ENCODE results near the gene EGFR. TPM values are rescaled to one million over a fixed set of nuclear protein-coding genes. Genes with fewer than 3 reads are reported as not detected.

Gene EGFR
- polyA plus RNA-seq, 4 donors: 28.3 to 32.1 (median 31.0) TPM

GRCh38 chr7:55005241-55005851 lies 13.5 kb upstream of the EGFR start:
- DNase-seq (ENCODE audit: low read depth in 4 of 4, low spot score in 2 of 4): no peak

DNA sequence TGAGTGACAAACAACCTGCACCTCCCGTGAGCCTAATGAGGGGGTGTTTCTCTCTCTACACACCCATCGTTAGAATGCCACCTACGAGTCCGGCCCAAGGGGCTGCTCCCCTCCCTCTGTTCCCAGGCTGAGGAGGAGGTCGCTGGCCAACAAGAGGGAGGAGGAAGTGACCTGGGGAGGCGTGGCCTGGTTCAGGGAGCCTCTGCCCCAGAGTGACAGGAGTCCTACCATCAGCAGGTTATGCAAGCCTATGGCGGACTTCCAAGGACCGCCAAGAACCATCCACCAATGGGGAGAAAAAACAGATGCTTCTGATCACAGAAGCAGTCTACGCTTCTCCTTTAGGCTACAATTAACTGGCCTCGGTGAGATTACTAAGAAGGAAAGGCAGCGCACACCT lies 12.3 kb upstream of the EGFR start:
- no peak for DNase-seq (ENCODE audit: low read depth in 4 of 4, low spot score in 2 of 4)

- DNase-seq (ENCODE audit: low read depth in 4 of 4, low spot score in 2 of 4): no peak
These were observed 5.0 kb upstream of the EGFR start for GRCh38 chr7:55013851-55014250.

DNA sequence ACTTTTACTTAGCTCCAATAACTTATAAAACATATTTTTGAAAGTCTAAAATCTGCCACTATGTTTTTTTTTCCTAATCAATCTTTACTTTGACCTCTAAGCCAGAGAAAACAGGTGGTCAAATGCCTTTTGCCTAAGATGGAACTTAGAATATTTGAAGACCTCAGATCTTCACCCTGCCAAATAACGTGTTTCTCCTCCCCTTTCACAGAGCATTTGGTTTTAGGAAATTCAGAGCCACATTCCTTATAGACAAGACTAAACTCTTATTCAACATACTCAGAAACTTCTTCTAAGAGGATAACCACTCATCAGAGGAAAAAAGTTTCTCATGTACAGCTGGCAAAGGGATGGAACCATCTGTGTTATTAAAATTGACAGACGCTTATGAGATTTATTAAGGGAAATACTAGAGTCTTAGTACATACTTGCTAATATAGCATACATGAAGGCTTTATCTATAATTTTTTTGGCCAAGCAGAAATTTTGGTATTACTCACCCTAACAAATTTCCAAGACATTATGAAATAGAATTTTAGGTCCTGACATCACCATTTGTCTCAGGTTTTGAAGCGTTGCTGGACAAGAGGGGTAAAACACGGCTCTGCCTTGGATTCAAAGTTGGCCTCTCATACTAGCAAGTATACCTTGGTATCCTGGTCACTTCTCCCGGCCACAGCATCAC lies 2.6 kb upstream of the EGFR start:
- no peak for DNase-seq (ENCODE audit: low read depth in 4 of 4, low spot score in 2 of 4)

- no peak for DNase-seq (ENCODE audit: low read depth in 4 of 4, low spot score in 2 of 4)
These were observed 2.1 kb upstream of the EGFR start for GRCh38 chr7:55016746-55017090.

DNA sequence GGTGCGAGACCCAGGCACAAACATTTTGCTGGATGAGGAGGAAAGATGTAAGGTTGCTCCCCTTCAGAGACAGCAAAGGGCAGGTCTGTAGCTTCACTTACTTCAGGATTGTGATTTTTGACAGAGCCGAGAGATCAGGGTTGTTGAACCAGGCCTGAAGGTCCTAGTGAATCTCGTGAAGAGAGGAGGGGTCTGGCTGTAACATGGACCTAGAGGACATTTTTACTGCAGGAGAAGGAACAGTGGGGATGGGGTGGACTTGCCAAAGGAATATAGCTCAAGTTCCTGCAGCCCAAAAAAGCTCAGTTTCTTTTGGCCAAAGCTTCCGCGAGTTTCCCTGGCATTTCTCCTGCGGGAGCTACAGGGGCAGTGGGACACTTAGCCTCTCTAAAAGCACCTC lies 976 bp upstream of the EGFR start:
- no peak for DNase-seq (ENCODE audit: low read depth in 4 of 4, low spot score in 2 of 4)

DNA sequence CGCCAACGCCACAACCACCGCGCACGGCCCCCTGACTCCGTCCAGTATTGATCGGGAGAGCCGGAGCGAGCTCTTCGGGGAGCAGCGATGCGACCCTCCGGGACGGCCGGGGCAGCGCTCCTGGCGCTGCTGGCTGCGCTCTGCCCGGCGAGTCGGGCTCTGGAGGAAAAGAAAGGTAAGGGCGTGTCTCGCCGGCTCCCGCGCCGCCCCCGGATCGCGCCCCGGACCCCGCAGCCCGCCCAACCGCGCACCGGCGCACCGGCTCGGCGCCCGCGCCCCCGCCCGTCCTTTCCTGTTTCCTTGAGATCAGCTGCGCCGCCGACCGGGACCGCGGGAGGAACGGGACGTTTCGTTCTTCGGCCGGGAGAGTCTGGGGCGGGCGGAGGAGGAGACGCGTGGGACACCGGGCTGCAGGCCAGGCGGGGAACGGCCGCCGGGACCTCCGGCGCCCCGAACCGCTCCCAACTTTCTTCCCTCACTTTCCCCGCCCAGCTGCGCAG lies 424 bp downstream of the EGFR start:
- DNase-seq (ENCODE audit: low read depth in 4 of 4, low spot score in 2 of 4): no peak

- DNase-seq (ENCODE audit: low read depth in 4 of 4, low spot score in 2 of 4): no peak
These were observed 1.1 kb downstream of the EGFR start for GRCh38 chr7:55019691-55020465.

- DNase-seq (ENCODE audit: low read depth in 4 of 4, low spot score in 2 of 4): no peak
These were observed 1.7 kb downstream of the EGFR start for GRCh38 chr7:55020466-55020871.

DNA sequence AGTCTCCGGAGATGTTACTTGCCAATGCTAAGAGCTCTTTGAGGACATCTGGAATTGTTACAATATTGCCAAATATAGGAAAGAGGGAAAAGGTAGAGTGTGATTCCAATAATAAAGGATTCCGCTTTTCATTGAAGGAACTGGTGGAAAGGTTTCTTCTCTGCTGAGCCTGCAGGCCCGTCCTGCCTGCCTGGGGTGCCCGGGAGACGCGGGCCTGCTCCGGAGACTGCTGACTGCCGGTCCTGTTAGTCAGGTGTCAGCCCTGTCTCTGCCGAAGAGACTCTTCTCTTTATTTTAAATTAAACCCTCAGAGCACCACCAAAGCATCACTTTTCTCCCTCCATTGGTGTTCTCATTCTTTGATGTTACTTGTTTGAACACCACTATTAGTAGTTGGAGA lies 2.2 kb downstream of the EGFR start:
- no peak for DNase-seq (ENCODE audit: low read depth in 4 of 4, low spot score in 2 of 4)

DNA sequence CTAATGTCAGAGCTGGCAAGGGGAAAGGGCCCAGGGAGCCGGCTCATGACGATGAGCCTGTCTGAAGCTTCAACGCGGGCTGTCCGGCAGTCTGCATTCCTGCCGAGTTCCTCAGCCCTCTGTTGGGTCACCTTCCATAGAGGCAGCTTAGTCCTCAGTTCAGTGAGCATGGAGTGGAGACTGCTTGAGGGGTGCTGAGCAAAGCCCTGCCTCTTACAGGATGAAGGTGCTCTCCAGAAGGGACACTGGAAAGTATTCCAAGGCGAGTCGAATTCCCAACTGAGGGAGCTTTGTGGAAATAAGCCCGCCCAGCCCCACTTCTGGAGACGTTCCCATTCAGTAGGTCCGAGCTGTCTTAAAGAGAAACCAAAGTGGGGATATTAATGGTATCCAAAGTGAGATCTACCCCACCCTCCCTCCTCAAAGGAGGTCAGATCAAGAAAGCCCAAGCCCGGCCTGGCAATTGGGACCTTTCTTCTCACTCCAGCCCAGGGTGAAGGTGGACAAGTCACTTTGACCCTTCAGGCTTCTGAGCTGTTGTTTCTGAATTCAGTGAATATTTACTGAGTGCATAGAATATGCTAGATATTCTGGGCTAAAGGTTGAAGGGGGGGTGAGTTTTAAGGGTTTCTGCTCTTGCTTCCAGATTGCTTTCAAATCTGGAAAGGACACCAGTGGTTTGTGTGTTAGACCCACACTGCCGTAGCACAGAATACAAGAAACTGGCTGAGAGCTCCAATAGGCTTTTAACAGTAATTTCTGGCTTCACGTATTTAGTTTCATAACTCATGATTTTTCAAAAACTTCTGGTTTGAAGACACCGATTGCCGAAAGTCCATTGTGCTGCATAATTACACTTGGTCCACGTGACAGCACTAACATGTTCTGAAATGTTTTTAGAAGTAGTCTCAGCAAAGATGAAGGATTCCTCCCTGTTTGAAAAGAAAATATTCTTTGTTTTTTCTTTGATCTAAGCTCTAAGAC lies 3.5 kb downstream of the EGFR start:
- DNase-seq (ENCODE audit: low read depth in 4 of 4, low spot score in 2 of 4): no peak

GRCh38 chr7:55023841-55024505 lies 5.2 kb downstream of the EGFR start:
- DNase-seq (ENCODE audit: low read depth in 4 of 4, low spot score in 2 of 4): no peak

GRCh38 chr7:55024776-55025175 lies 6.0 kb downstream of the EGFR start:
- DNase-seq (ENCODE audit: low read depth in 4 of 4, low spot score in 2 of 4): no peak

- no peak for DNase-seq (ENCODE audit: low read depth in 4 of 4, low spot score in 2 of 4)
These were observed 7.4 kb downstream of the EGFR start for GRCh38 chr7:55026086-55026790.

GRCh38 chr7:55026867-55027490 lies 8.2 kb downstream of the EGFR start:
- no peak for DNase-seq (ENCODE audit: low read depth in 4 of 4, low spot score in 2 of 4)

GRCh38 chr7:55028011-55028410 lies 9.2 kb downstream of the EGFR start:
- DNase-seq (ENCODE audit: low read depth in 4 of 4, low spot score in 2 of 4): no peak

DNA sequence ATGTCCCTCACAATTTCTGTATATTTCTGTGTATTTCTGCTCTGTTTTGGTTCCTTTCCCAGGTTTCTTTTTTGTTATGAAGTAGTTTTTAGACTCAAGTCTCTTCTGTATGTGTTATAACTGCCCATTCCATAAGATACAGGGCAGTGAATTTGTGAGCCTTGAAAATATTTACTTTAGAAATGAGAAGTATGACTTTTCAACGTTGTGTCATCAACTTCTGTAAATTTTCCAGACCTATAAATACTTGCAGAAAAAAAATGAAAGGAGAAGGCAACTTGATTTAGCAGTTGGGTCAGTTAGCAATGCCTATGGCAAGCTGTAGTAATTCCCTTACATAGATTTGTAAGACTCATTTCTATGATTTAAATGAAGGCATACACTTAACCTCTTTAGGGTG lies 11.5 kb downstream of the EGFR start:
- DNase-seq (ENCODE audit: low read depth in 4 of 4, low spot score in 2 of 4): no peak

DNA sequence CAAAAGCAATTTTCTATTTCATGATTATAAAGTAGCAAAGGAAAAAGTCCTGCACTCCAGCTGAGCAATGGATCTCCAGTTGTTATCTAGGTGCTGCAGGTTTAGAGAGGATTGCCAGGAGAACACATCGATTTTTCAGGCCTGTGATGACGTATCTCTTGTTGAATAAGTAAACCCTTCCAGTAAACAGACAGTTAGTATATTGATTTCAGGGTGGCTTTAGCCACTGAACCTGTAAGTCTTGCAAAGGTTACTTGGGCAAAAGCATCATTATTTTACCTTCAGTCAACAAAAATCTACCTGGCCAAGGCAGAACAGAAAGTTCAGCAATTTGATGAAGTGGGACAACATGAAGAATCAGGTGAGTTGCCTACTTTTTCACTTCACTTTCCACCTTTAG lies 12.3 kb downstream of the EGFR start:
- no peak for DNase-seq (ENCODE audit: low read depth in 4 of 4, low spot score in 2 of 4)

DNA sequence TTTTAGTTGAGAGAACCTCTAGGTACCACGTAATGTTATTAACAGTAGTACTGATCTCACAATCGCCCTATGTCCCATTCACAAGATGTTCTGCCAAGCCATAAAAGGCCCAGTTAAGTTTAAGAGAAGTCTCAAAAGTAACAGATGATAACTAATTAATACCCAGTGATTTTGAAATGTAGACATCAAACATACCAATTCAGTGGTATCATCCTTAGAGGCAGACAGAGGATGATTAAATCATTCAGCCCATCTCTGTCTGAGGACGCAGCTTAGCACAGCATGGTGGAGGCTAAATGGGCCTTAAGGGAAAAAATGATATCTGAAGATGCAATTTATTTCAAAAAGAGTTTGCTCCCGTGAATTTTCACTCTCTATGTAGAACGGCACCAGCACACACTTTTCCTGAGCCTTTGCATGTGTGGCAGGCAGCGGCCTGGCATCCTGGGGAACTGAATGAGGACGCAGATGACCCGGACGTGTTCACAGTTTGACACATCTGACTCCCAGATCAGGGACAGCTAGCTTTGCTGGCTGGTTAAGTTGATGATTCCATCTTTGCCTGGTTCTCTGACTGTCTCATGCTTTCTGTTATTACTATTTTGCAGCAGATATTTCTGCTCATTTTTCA lies 13.4 kb downstream of the EGFR start:
- no peak for DNase-seq (ENCODE audit: low read depth in 4 of 4, low spot score in 2 of 4)
